HCT116 (cell line): ENCODE measurements around the gene WNT9B. TPM values are rescaled to one million over a fixed set of nuclear protein-coding genes. Genes with fewer than 3 reads are reported as not detected.

Experiments
- ATAC-seq: fragments of 200-7000 bp; cut with Tn5 transposase; 2 replicates; pipeline ENCODE4 v1.9.1; 2020; ENCODE audit warnings: mild to moderate bottlenecking, moderate library complexity
- BruUV-seq: library from RNA; stranded (reverse); fragments of 400-500 nt; replicated peaks from 2 replicates; lab custom pipeline; 2021; lab: Mats Ljungman, UMichigan
- CTCF ChIA-PET: fragments of 300-600 bp; sonication (Branson Sonifier 250); formaldehyde crosslinking; loops from one replicate; lab custom pipeline; 2021; ENCODE audit warnings: antibody characterized with exemption; lab: Charles Lee
- POLR2A ChIA-PET: fragments of 300-600, 350-600 bp; sonication (Branson Sonifier 250); formaldehyde crosslinking; loops from one replicate; lab custom pipeline; 2021; ENCODE audit warnings: antibody characterized with exemption; lab: Charles Lee
- RAD21 ChIA-PET, 2 experiments: fragments of 300-600 bp; sonication (Branson Sonifier 250); formaldehyde crosslinking; loops; one replicate each; lab custom pipeline; 2023; ENCODE audit warnings: low total read pairs in 2 of 2; ENCODE audit not compliant: uncharacterized antibody in 2 of 2, unreplicated experiment in 2 of 2, low non-redundant PET in 1 of 2; lab: Charles Lee
- DNase-seq: peaks from one replicate; pipeline ENCODE4 v3.0.0-alpha.2; 2010; ENCODE audit warnings: low read depth, low spot score
- H2AFZ ChIP-seq: fragments of 200-600 bp; shearing (Covaris generic), sonication (generic); 2 replicates; pipeline ENCODE4 v1.6.1; 2017; ENCODE audit warnings: low read depth, mixed run types, mixed read lengths, antibody characterized with exemption, low read length; ENCODE audit not compliant: poor library complexity, severe bottlenecking
- H3K27ac ChIP-seq: 2 replicates; pipeline ENCODE4 v1.5.1; 2012; ENCODE audit warnings: low read depth, low read length
- H3K27me3 ChIP-seq: fragments of 200-600 bp; sonication (generic); 2 replicates; pipeline ENCODE4 v1.6.1; 2016; ENCODE audit warnings: mixed run types, low read length, mixed read lengths; ENCODE audit not compliant: insufficient read depth
- H3K36me3 ChIP-seq, 2 experiments: fragments of 200-500 bp in 1 of 2; fragments of 200-600 bp in 1 of 2; sonication (Bioruptor generic) in 1 of 2; sonication (generic) in 1 of 2; 2 replicates each; pipeline versions ENCODE4 v1.5.1 to v1.6.1; 2014 to 2016; ENCODE audit warnings: low read length in 2 of 2, inconsistent platforms in 1 of 2, mixed read lengths in 1 of 2, mixed run types in 1 of 2; ENCODE audit not compliant: insufficient read depth in 2 of 2, control insufficient read depth in 1 of 2
- H3K4me1 ChIP-seq, 2 experiments: fragments of 200-600 bp in 1 of 2; sonication (generic) in 1 of 2; 2 replicates each; pipeline versions ENCODE4 v1.5.1 to v1.6.1; 2012 to 2017; ENCODE audit warnings: low read length in 2 of 2, inconsistent platforms in 1 of 2, mild to moderate bottlenecking in 1 of 2, mixed read lengths in 1 of 2, mixed run types in 1 of 2, moderate library complexity in 1 of 2; ENCODE audit not compliant: insufficient read depth in 2 of 2, control insufficient read depth in 1 of 2
- H3K4me2 ChIP-seq: fragments of 200-600 bp; sonication (generic); 2 replicates; pipeline ENCODE4 v1.6.1; 2017; ENCODE audit warnings: mixed run types, low read length, mixed read lengths
- H3K4me3 ChIP-seq, 2 experiments: fragments of 200-600 bp in 1 of 2; sonication (generic) in 1 of 2; replicated peaks in 1 of 2; 2 replicates each; pipeline ENCODE4 v1.5.1; 2011 to 2016; ENCODE audit warnings: low read length in 2 of 2, control low read depth in 1 of 2, low read depth in 1 of 2, mild to moderate bottlenecking in 1 of 2, mixed read lengths in 1 of 2, mixed run types in 1 of 2
- H3K79me2 ChIP-seq: fragments of 200-600 bp; sonication (generic); 2 replicates; pipeline ENCODE4 v1.6.1; 2017; ENCODE audit warnings: mild to moderate bottlenecking, mixed run types, low read length, moderate library complexity, mixed read lengths; ENCODE audit not compliant: insufficient read depth
- H3K9ac ChIP-seq: fragments of 200-600 bp; sonication (generic); 2 replicates; pipeline ENCODE4 v1.6.1; 2016; ENCODE audit warnings: low read length, mixed read lengths
- H3K9me2 ChIP-seq: fragments of 200-600 bp; sonication (generic), shearing (Covaris generic); 2 replicates; pipeline ENCODE4 v1.6.1; 2017; ENCODE audit warnings: mixed run types, mild to moderate bottlenecking, moderate library complexity; ENCODE audit not compliant: insufficient read depth
- H3K9me3 ChIP-seq, 2 experiments: fragments of 200-500 bp in 1 of 2; fragments of 200-600 bp in 1 of 2; sonication (Bioruptor generic) in 1 of 2; sonication (generic) in 1 of 2; 2 replicates each; pipeline ENCODE4 v1.6.1; 2014 to 2017; ENCODE audit warnings: low read length in 2 of 2, mixed read lengths in 2 of 2, inconsistent platforms in 1 of 2, low read depth in 1 of 2, mild to moderate bottlenecking in 1 of 2, mixed run types in 1 of 2, moderate library complexity in 1 of 2; ENCODE audit not compliant: control insufficient read depth in 1 of 2, insufficient read depth in 1 of 2
- H4K20me1 ChIP-seq: fragments of 200-600 bp; sonication (generic), shearing (Covaris generic); 2 replicates; pipeline ENCODE4 v1.6.1; 2017; ENCODE audit warnings: mixed run types, mild to moderate bottlenecking, moderate library complexity; ENCODE audit not compliant: insufficient read depth
- EGR1 ChIP-seq: IDR thresholded peaks from 2 replicates; pipeline ENCODE4 v1.6.1; 2012; ENCODE audit warnings: low read depth
- EZH2phosphoT487 ChIP-seq: fragments of 200-600 bp; IDR thresholded peaks from 2 replicates; pipeline ENCODE4 v1.6.1; 2018; ENCODE audit warnings: antibody characterized with exemption, borderline replicate concordance
- JUND ChIP-seq: IDR thresholded peaks from 2 replicates; pipeline ENCODE4 v1.6.1; 2012
- MAX ChIP-seq: IDR thresholded peaks from 2 replicates; pipeline ENCODE4 v1.6.1; 2012
- POLR2AphosphoS5 ChIP-seq: IDR thresholded peaks from 2 replicates; pipeline ENCODE4 v1.6.1; 2011; ENCODE audit warnings: mild to moderate bottlenecking, low read depth, low read length, moderate library complexity
- RAD21 ChIP-seq: IDR thresholded peaks from 2 replicates; pipeline ENCODE4 v1.6.1; 2012; ENCODE audit warnings: low read depth, mild to moderate bottlenecking
- SIN3A ChIP-seq: IDR thresholded peaks from 2 replicates; pipeline ENCODE4 v1.6.1; 2012; ENCODE audit warnings: low read depth
- SP1 ChIP-seq: IDR thresholded peaks from 2 replicates; pipeline ENCODE4 v1.6.1; 2012; ENCODE audit warnings: low read depth
- SRF ChIP-seq: IDR thresholded peaks from 2 replicates; pipeline ENCODE4 v1.6.1; 2012; ENCODE audit warnings: low read depth
- YY1 ChIP-seq: IDR thresholded peaks from 2 replicates; pipeline ENCODE4 v1.6.1; 2011; ENCODE audit warnings: low read length, low read depth, moderate library complexity, mild to moderate bottlenecking; ENCODE audit not compliant: insufficient replicate concordance; ENCODE audit errors: extremely low read depth
- ZFX ChIP-seq: fragments of 450-650 bp; IDR thresholded peaks from 2 replicates; pipeline ENCODE4 v1.6.1; 2017
- intact Hi-C: fragments of 100-400 bp; cut with micrococcal nuclease; formaldehyde crosslinking; loops from 2 replicates; pipeline ENCODE4 v1.10.0; 2022
- total RNA-seq: library from RNA; stranded (reverse); gene quantifications from one replicate; pipeline ENCODE4 v1.2.1, GENCODE V29; 2021; ENCODE audit not compliant: unreplicated experiment
- TF ChIP-seq, protein P1 (sequence below): IDR thresholded peaks from 2 replicates; pipeline ENCODE4 v1.6.1; 2011; ENCODE audit warnings: mild to moderate bottlenecking, low read length, moderate library complexity; ENCODE audit not compliant: insufficient replicate concordance; ENCODE audit errors: extremely low read depth
- TF ChIP-seq, protein P2 (sequence below), 3 experiments: fragments of 200-600 bp in 1 of 3; sonication (generic) in 1 of 3; IDR thresholded peaks in 2 of 3; conservative IDR thresholded peaks in 1 of 3; 2 replicates each; pipeline ENCODE4 v1.5.1; 2012 to 2017; ENCODE audit warnings: low read depth in 2 of 3, low read length in 2 of 3, antibody characterized with exemption in 1 of 3, borderline replicate concordance in 1 of 3, control low read depth in 1 of 3, mild to moderate bottlenecking in 1 of 3, mixed read lengths in 1 of 3, mixed run types in 1 of 3, moderate library complexity in 1 of 3; ENCODE audit not compliant: insufficient read depth in 1 of 3

WNT9B gene
- total RNA-seq, 1 experiment from 2014 or later = not detected

GRCh38 chr17:46833840-46834208 is 17.6 kb upstream of the WNT9B start (continued):
- TF ChIP-seq, protein P1, sequence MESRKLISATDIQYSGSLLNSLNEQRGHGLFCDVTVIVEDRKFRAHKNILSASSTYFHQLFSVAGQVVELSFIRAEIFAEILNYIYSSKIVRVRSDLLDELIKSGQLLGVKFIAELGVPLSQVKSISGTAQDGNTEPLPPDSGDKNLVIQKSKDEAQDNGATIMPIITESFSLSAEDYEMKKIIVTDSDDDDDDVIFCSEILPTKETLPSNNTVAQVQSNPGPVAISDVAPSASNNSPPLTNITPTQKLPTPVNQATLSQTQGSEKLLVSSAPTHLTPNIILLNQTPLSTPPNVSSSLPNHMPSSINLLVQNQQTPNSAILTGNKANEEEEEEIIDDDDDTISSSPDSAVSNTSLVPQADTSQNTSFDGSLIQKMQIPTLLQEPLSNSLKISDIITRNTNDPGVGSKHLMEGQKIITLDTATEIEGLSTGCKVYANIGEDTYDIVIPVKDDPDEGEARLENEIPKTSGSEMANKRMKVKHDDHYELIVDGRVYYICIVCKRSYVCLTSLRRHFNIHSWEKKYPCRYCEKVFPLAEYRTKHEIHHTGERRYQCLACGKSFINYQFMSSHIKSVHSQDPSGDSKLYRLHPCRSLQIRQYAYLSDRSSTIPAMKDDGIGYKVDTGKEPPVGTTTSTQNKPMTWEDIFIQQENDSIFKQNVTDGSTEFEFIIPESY = no peak
- TF ChIP-seq JUND = no peak
- no peak for TF ChIP-seq EZH2phosphoT487
- TF ChIP-seq SP1 = no peak
- no peak for TF ChIP-seq ZFX
- no peak for TF ChIP-seq SRF
- no peak for TF ChIP-seq RAD21
- TF ChIP-seq SIN3A = no peak
- TF ChIP-seq MAX = no peak

DNA sequence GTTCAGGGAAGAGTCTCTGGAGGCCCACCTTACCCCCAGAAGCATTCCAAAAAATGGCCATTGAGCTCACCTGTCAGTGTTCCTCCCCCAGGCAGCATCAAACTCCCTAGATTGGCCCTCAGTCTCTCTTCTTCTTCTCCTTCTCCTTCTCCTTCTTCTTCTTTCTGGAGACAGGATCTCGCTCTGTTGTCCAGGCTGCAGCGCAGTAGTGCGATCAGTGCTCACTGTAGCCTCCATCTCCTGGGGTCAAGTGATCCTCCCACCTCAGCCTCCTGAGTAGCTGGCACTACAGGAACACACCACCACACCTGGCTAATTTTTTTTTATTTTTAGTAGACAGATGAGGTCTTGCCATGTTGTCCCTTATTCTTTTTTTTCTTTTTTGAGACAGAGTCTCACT is 16.5 kb upstream of the WNT9B start:
- H3K4me2 ChIP-seq = no peak overlapping the region
- no peak overlapping the region for H3K9ac ChIP-seq
- DNase-seq (no peak), ATAC-seq (no peak)
- H3K9me2 ChIP-seq = no peaks in the 10 kb centered on the region
- ChIA-PET CTCF (interaction anchor here (1.3 to 2.2 kb wide), 4 partner anchors 12 to 791 kb away, joined by 3 to 9 read pairs (median 6); no protein-coding TSS in a partner anchor), RAD21 (no interaction called here), POLR2A (no interaction called here)
- H3K79me2 ChIP-seq = no peaks in the 10 kb centered on the region
- H3K36me3 ChIP-seq = no peaks in the 10 kb centered on the region
- H3K9me3 ChIP-seq = no peaks in the 10 kb centered on the region
- no peak overlapping the region for H2AFZ ChIP-seq
- intact Hi-C loops = loop anchor here (5.0 kb wide), 4 partner anchors 53 to 833 kb away; no protein-coding TSS in a partner anchor
- H3K27me3 ChIP-seq = no peaks in the 10 kb centered on the region
- H4K20me1 ChIP-seq = no peaks in the 10 kb centered on the region
- no peak overlapping the region for H3K27ac ChIP-seq
- no peak overlapping the region for H3K4me3 ChIP-seq
- H3K4me1 ChIP-seq = peaks cover 0 to 3% of the 10 kb centered on the region in 2 experiments; a peak in 1 of 4 replicates
- TF ChIP-seq YY1 = no peak
- no peak for TF ChIP-seq EGR1
- TF ChIP-seq POLR2AphosphoS5 = no peak
- TF ChIP-seq, protein P2, sequence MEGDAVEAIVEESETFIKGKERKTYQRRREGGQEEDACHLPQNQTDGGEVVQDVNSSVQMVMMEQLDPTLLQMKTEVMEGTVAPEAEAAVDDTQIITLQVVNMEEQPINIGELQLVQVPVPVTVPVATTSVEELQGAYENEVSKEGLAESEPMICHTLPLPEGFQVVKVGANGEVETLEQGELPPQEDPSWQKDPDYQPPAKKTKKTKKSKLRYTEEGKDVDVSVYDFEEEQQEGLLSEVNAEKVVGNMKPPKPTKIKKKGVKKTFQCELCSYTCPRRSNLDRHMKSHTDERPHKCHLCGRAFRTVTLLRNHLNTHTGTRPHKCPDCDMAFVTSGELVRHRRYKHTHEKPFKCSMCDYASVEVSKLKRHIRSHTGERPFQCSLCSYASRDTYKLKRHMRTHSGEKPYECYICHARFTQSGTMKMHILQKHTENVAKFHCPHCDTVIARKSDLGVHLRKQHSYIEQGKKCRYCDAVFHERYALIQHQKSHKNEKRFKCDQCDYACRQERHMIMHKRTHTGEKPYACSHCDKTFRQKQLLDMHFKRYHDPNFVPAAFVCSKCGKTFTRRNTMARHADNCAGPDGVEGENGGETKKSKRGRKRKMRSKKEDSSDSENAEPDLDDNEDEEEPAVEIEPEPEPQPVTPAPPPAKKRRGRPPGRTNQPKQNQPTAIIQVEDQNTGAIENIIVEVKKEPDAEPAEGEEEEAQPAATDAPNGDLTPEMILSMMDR (IDR thresholded peaks at IDR 0.05 in 2 of 3, conservative IDR thresholded peaks at IDR 0.05 in 1 of 3; ENCODE audit: borderline replicate concordance in 1 of 3, insufficient read depth in 1 of 3, low read depth in 2 of 3, low read length in 2 of 3) = no peak
- TF ChIP-seq SP1 = no peak
- no TSS peak for BruUV-seq
